Ramos (cell line): ENCODE measurements around the gene OR2T35.

Source experiments
- in situ Hi-C: fragments of 300-500 bp; cut with MboI; formaldehyde crosslinking; loops from one replicate; pipeline ENCODE4 v1.14.3; 2022; ENCODE audit warnings: low sequenced_read_pairs; ENCODE audit not compliant: unreplicated experiment

Gene OR2T35

GRCh38 chr1:248627971-248628844 lies 16.9 kb downstream of the OR2T35 start:
- in situ Hi-C loops = no loop called here

- in situ Hi-C loops = no loop called here
These were observed 19.1 kb downstream of the OR2T35 start for GRCh38 chr1:248625971-248626370.

GRCh38 chr1:248625166-248625565 lies 19.9 kb downstream of the OR2T35 start:
- in situ Hi-C loops = no loop called here

- in situ Hi-C loops = no loop called here
These were observed 22.5 kb downstream of the OR2T35 start for GRCh38 chr1:248622570-248623001.

GRCh38 chr1:248621770-248622169 lies 23.3 kb downstream of the OR2T35 start:
- in situ Hi-C loops = no loop called here

- in situ Hi-C loops = no loop called here
These were observed 26.2 kb downstream of the OR2T35 start for GRCh38 chr1:248618878-248619277.

GRCh38 chr1:248618119-248618518 lies 27.0 kb downstream of the OR2T35 start:
- in situ Hi-C loops = no loop called here

GRCh38 chr1:248613742-248614141 lies 31.3 kb downstream of the OR2T35 start:
- in situ Hi-C loops = no loop called here

- in situ Hi-C loops = no loop called here
These were observed 33.1 kb downstream of the OR2T35 start for GRCh38 chr1:248611883-248612414.

- in situ Hi-C loops = no loop called here
These were observed 34.8 kb downstream of the OR2T35 start for GRCh38 chr1:248610301-248610700.

GRCh38 chr1:248599396-248599795 lies 45.7 kb downstream of the OR2T35 start:
- in situ Hi-C loops = no loop called here

GRCh38 chr1:248597589-248597988 lies 47.5 kb downstream of the OR2T35 start, which contains the start of gene OR2T10:
OR2T10 (minus strand) TSS chr1:248597700; CDS start chr1:248593768, 3,932 bp downstream.
- in situ Hi-C loops = no loop called here

GRCh38 chr1:248596615-248597014 lies 48.5 kb downstream of the OR2T35 start:
- in situ Hi-C loops = no loop called here

GRCh38 chr1:248593226-248593625 lies 51.9 kb downstream of the OR2T35 start:
- in situ Hi-C loops = no loop called here

- in situ Hi-C loops = no loop called here
These were observed 52.4 kb downstream of the OR2T35 start for GRCh38 chr1:248592655-248593054.

- in situ Hi-C loops = no loop called here
These were observed 55.0 kb downstream of the OR2T35 start for GRCh38 chr1:248590055-248590454.

- in situ Hi-C loops = no loop called here
These were observed 55.7 kb downstream of the OR2T35 start for GRCh38 chr1:248589334-248589733.
